Stimulated activated memory B cell treated with anti-CD40 and anti-IgM and Interleukin-4, amounts not matched to agents 10 μg/mL and 1 μg/mL and 100 μg/mL, for 72 hours (primary cell): ENCODE results near the gene GLYATL3.
A peak's percentile ranks its signal among the peaks of the same experiment; 100 is the strongest.

ENCODE experiments used
- ATAC-seq: fragments of 150-1000 bp; cut with Tn5 transposase; 2 replicates; pipeline ENCODE4 v1.10.0; 2021
- H3K27ac Mint-ChIP-seq: one replicate; pipeline ENCODE4 v1.8.0; 2022; ENCODE audit warnings: mild to moderate bottlenecking, mixed read lengths
- H3K27me3 Mint-ChIP-seq: one replicate; pipeline ENCODE4 v1.8.0; 2022; ENCODE audit warnings: mixed read lengths
- H3K36me3 Mint-ChIP-seq: one replicate; pipeline ENCODE4 v1.8.0; 2022; ENCODE audit warnings: mixed read lengths
- H3K4me1 Mint-ChIP-seq: one replicate; pipeline ENCODE4 v1.8.0; 2022; ENCODE audit warnings: mixed read lengths
- H3K4me3 Mint-ChIP-seq: one replicate; pipeline ENCODE4 v1.8.0; 2022; ENCODE audit warnings: mild to moderate bottlenecking, moderate library complexity, mixed read lengths
- H3K9me3 Mint-ChIP-seq: one replicate; pipeline ENCODE4 v1.8.0; 2022; ENCODE audit warnings: mixed read lengths

Gene GLYATL3

GRCh38 chr6:49497304-49497703 lies 2.4 kb upstream of the GLYATL3 start:
- no peaks in the 10 kb centered on the region for H3K27me3 Mint-ChIP-seq
- no peaks in the 10 kb centered on the region for H3K36me3 Mint-ChIP-seq
- ATAC-seq, result no peak
- H3K4me1 Mint-ChIP-seq, result no peaks in the 10 kb centered on the region
- no peak overlapping the region for H3K27ac Mint-ChIP-seq
- no peaks in the 10 kb centered on the region for H3K9me3 Mint-ChIP-seq
- H3K4me3 Mint-ChIP-seq, result no peak overlapping the region

- Mint-ChIP-seq H3K4me3 (no peak overlapping the region), H3K36me3 (no peaks in the 10 kb centered on the region), H3K27me3 (no peaks in the 10 kb centered on the region), H3K4me1 (no peaks in the 10 kb centered on the region), H3K27ac (no peak overlapping the region), H3K9me3 (no peaks in the 10 kb centered on the region)
- ATAC-seq, result no peak
These were observed 597 bp upstream of the GLYATL3 start for GRCh38 chr6:49499126-49499525.

- no peak for ATAC-seq
- H3K4me3 Mint-ChIP-seq, result no peak overlapping the region
- no peaks in the 10 kb centered on the region for H3K36me3 Mint-ChIP-seq
- no peaks in the 10 kb centered on the region for H3K27me3 Mint-ChIP-seq
- H3K9me3 Mint-ChIP-seq, result no peaks in the 10 kb centered on the region
- no peaks in the 10 kb centered on the region for H3K4me1 Mint-ChIP-seq
- no peak overlapping the region for H3K27ac Mint-ChIP-seq
These were observed 4.9 kb downstream of the GLYATL3 start for GRCh38 chr6:49504666-49505065.

GRCh38 chr6:49506569-49507111 lies 6.9 kb downstream of the GLYATL3 start:
- Mint-ChIP-seq H3K4me3 (no peak overlapping the region), H3K27ac (no peak overlapping the region), H3K27me3 (peaks cover 4% of the 10 kb centered on the region), H3K36me3 (no peaks in the 10 kb centered on the region), H3K4me1 (no peaks in the 10 kb centered on the region), H3K9me3 (no peaks in the 10 kb centered on the region)
- ATAC-seq, result no peak

GRCh38 chr6:49509342-49509741 lies 9.6 kb downstream of the GLYATL3 start:
- no peak overlapping the region for H3K4me3 Mint-ChIP-seq
- H3K36me3 Mint-ChIP-seq, result no peaks in the 10 kb centered on the region
- H3K27me3 Mint-ChIP-seq, result peaks cover 9% of the 10 kb centered on the region
- no peak for ATAC-seq
- no peak overlapping the region for H3K27ac Mint-ChIP-seq
- H3K9me3 Mint-ChIP-seq, result no peaks in the 10 kb centered on the region
- H3K4me1 Mint-ChIP-seq, result no peaks in the 10 kb centered on the region

GRCh38 chr6:49513153-49513989 lies 13.6 kb downstream of the GLYATL3 start:
- H3K36me3 Mint-ChIP-seq, result no peaks in the 10 kb centered on the region
- no peak overlapping the region for H3K4me3 Mint-ChIP-seq
- ATAC-seq, result no peak
- H3K27me3 Mint-ChIP-seq, result peaks cover 9% of the 10 kb centered on the region
- no peaks in the 10 kb centered on the region for H3K9me3 Mint-ChIP-seq
- H3K27ac Mint-ChIP-seq, result no peak overlapping the region
- no peaks in the 10 kb centered on the region for H3K4me1 Mint-ChIP-seq

- no peaks in the 10 kb centered on the region for H3K36me3 Mint-ChIP-seq
- no peak overlapping the region for H3K27ac Mint-ChIP-seq
- no peaks in the 10 kb centered on the region for H3K9me3 Mint-ChIP-seq
- H3K4me1 Mint-ChIP-seq, result no peaks in the 10 kb centered on the region
- no peak overlapping the region for H3K4me3 Mint-ChIP-seq
- ATAC-seq, result no peak
- H3K27me3 Mint-ChIP-seq, result peaks cover 9% of the 10 kb centered on the region
These were observed 15.1 kb downstream of the GLYATL3 start for GRCh38 chr6:49514571-49515484.

- Mint-ChIP-seq H3K27me3 (peaks cover 9% of the 10 kb centered on the region), H3K36me3 (no peaks in the 10 kb centered on the region), H3K4me1 (no peaks in the 10 kb centered on the region), H3K27ac (no peak overlapping the region), H3K4me3 (no peak overlapping the region), H3K9me3 (no peaks in the 10 kb centered on the region)
- ATAC-seq, result no peak
These were observed 15.9 kb downstream of the GLYATL3 start for GRCh38 chr6:49515485-49516146.

- ATAC-seq, result no peak
- H3K36me3 Mint-ChIP-seq, result no peaks in the 10 kb centered on the region
These were observed 16.4 kb downstream of the GLYATL3 start for GRCh38 chr6:49516147-49516505.

GRCh38 chr6:49517919-49518318 lies 18.2 kb downstream of the GLYATL3 start:
- H3K4me1 Mint-ChIP-seq, result no peaks in the 10 kb centered on the region

More at GRCh38 chr6:49516147-49516505, 16.4 kb downstream of the GLYATL3 start:
- Mint-ChIP-seq H3K9me3 (no peaks in the 10 kb centered on the region), H3K27ac (no peak overlapping the region), H3K4me1 (no peaks in the 10 kb centered on the region), H3K27me3 (peaks cover 9% of the 10 kb centered on the region), H3K4me3 (no peak overlapping the region)

GRCh38 chr6:49519660-49520059 lies 19.9 kb downstream of the GLYATL3 start:
- no peaks in the 10 kb centered on the region for H3K9me3 Mint-ChIP-seq

More at GRCh38 chr6:49517919-49518318, 18.2 kb downstream of the GLYATL3 start:
- no peaks in the 10 kb centered on the region for H3K27me3 Mint-ChIP-seq
- H3K9me3 Mint-ChIP-seq, result no peaks in the 10 kb centered on the region
- H3K27ac Mint-ChIP-seq, result no peak overlapping the region
- no peak overlapping the region for H3K4me3 Mint-ChIP-seq
- H3K36me3 Mint-ChIP-seq, result no peaks in the 10 kb centered on the region
- ATAC-seq, result no peak

GRCh38 chr6:49522710-49523593 lies 23.2 kb downstream of the GLYATL3 start:
- no peak overlapping the region for H3K27ac Mint-ChIP-seq
- H3K4me3 Mint-ChIP-seq, result no peak overlapping the region
- H3K4me1 Mint-ChIP-seq, result no peaks in the 10 kb centered on the region
- H3K36me3 Mint-ChIP-seq, result no peaks in the 10 kb centered on the region
- no peaks in the 10 kb centered on the region for H3K27me3 Mint-ChIP-seq
- H3K9me3 Mint-ChIP-seq, result no peaks in the 10 kb centered on the region
- no peak for ATAC-seq

More at GRCh38 chr6:49519660-49520059, 19.9 kb downstream of the GLYATL3 start:
- H3K27me3 Mint-ChIP-seq, result no peaks in the 10 kb centered on the region
- no peak overlapping the region for H3K27ac Mint-ChIP-seq
- no peak overlapping the region for H3K4me3 Mint-ChIP-seq
- H3K4me1 Mint-ChIP-seq, result no peaks in the 10 kb centered on the region
- H3K36me3 Mint-ChIP-seq, result no peaks in the 10 kb centered on the region
- ATAC-seq, result peak; percentile 60

- Mint-ChIP-seq H3K27ac (no peak overlapping the region), H3K9me3 (no peaks in the 10 kb centered on the region), H3K4me1 (no peaks in the 10 kb centered on the region), H3K27me3 (peaks cover 5% of the 10 kb centered on the region), H3K36me3 (no peaks in the 10 kb centered on the region), H3K4me3 (no peak overlapping the region)
- no peak for ATAC-seq
These were observed 24.2 kb downstream of the GLYATL3 start for GRCh38 chr6:49523901-49524300.

- Mint-ChIP-seq H3K4me3 (no peak overlapping the region), H3K4me1 (no peaks in the 10 kb centered on the region), H3K36me3 (no peaks in the 10 kb centered on the region), H3K27me3 (peaks cover 11% of the 10 kb centered on the region), H3K9me3 (no peaks in the 10 kb centered on the region), H3K27ac (no peak overlapping the region)
- no peak for ATAC-seq
These were observed 24.8 kb downstream of the GLYATL3 start for GRCh38 chr6:49524541-49524940.
